AG09309 (cell line): ENCODE results near the gene CD300LB.

Experiments used
- DNase-seq: peaks from one replicate; pipeline ENCODE4 v3.0.0-alpha.2; 2010; ENCODE audit warnings: low read depth
- H3K4me3 ChIP-seq: 2 replicates; pipeline ENCODE4 v1.5.1; 2011; ENCODE audit warnings: mild to moderate bottlenecking, low read depth, low read length, moderate library complexity; ENCODE audit not compliant: control insufficient read depth
- TF ChIP-seq, protein P1 (sequence below): IDR thresholded peaks from 2 replicates; pipeline ENCODE4 v1.5.1; 2011; ENCODE audit warnings: mild to moderate bottlenecking, low read depth, low read length, inconsistent platforms; ENCODE audit not compliant: insufficient read depth, control insufficient read depth; ENCODE audit errors: missing control alignments

Gene CD300LB

GRCh38 chr17:74526681-74527080 lies 4.6 kb downstream of the CD300LB start:
- TF ChIP-seq, protein P1, sequence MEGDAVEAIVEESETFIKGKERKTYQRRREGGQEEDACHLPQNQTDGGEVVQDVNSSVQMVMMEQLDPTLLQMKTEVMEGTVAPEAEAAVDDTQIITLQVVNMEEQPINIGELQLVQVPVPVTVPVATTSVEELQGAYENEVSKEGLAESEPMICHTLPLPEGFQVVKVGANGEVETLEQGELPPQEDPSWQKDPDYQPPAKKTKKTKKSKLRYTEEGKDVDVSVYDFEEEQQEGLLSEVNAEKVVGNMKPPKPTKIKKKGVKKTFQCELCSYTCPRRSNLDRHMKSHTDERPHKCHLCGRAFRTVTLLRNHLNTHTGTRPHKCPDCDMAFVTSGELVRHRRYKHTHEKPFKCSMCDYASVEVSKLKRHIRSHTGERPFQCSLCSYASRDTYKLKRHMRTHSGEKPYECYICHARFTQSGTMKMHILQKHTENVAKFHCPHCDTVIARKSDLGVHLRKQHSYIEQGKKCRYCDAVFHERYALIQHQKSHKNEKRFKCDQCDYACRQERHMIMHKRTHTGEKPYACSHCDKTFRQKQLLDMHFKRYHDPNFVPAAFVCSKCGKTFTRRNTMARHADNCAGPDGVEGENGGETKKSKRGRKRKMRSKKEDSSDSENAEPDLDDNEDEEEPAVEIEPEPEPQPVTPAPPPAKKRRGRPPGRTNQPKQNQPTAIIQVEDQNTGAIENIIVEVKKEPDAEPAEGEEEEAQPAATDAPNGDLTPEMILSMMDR: no peak
- no peak overlapping the region for H3K4me3 ChIP-seq
- DNase-seq: no peak

DNA sequence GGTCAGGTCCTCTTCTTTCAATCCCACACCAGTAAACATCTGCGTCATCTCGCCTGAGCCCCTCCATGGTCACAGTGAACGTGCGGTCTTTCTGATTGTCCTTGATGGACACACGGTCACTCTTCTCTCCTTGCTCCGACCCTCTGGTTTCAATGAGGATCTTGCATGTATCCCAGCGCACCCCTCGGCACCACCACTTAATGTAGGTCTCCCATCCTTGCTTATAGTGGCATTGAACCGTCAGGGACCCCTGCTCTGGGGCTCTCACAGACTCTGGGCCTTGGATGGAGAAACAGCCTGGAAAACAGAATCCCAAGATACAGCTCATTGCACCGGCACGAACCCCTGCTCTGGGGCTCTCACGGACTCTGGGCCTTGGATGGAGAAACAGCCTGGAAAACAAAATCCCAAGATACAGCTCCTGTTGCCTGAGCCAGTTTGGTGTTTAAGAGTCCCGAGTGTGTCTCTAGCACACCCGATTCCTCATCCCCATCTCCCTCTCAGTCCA lies 5.4 kb downstream of the CD300LB start:
- no peak for DNase-seq
- TF ChIP-seq, protein P1: no peak
- no peak overlapping the region for H3K4me3 ChIP-seq

- H3K4me3 ChIP-seq: no peak overlapping the region
- TF ChIP-seq, protein P1: no peak
- no peak for DNase-seq
These were observed 5.9 kb downstream of the CD300LB start for GRCh38 chr17:74525465-74525725.

GRCh38 chr17:74524653-74525464 lies 6.4 kb downstream of the CD300LB start:
- no peak for DNase-seq
- H3K4me3 ChIP-seq: no peak overlapping the region
- TF ChIP-seq, protein P1: no peak

DNA sequence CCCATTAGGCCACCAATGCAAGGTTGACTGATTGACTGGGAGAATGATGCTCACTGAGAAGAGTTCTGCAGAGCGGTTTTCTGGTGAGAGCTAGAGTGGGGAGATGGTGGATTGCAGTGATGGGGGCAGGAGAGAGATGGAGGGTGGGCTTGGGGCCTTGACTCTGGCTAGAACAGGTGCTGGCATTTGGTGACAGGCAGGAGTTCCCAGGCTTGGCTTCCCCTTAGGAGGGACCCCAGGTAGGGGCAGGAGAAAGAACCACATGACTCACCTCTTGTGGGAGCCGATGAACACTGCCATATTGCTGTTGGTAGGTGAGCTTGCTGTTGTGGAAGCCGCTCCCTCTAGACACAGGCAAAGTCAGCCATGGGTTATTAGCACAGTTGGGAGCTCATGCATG lies 8.0 kb downstream of the CD300LB start:
- no peak overlapping the region for H3K4me3 ChIP-seq
- no peak for DNase-seq
- TF ChIP-seq, protein P1: no peak

DNA sequence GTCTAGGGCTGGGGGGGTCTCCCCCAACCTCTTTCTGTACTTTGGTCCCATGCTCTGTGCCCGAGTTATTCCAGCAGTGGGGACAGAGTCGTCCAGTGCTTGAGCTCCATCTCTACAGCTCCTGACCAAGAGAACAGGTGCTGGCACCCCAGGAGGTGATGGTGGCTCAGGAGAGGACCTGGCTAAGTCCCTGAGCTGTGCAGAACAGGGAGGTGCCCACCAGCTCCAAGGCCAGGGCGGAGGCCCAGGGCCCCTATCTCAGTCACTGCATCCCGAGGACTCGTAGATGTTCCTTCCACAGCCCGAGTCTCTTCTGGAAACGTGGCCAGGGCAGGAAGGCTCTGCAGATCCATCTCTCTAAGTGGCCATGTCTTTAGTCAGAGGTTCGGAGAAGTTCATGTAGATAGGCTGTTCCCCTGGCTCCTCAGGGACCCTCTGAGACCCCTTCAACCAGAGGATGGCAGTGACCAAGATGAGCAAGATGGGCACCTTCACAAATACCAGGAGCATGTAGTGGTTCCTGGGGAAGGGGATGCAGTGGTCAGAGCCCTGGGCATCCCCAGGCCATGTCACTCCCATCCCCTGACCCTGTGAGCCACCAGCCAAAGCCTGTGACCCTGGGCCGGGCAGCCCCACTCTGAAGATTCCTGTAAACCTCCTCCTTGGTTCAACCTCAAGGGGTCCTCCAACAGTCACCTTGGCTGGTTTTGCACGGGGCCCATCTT lies 8.7 kb downstream of the CD300LB start:
- DNase-seq: no peak
- no peak overlapping the region for H3K4me3 ChIP-seq
- TF ChIP-seq, protein P1: no peak
